Measurements from ENCODE around the gene MICA.

GRCh38 chr6:31412506-31412905, 9.1 kb downstream of the MICA start:
- TF ChIP-seq CTCF (IDR thresholded peaks at IDR 0.05) (no peak), POLR2A (IDR thresholded peaks at IDR 0.05) (no peak), EP300 (IDR thresholded peaks at IDR 0.05) (no peak)

All from suprapubic skin (tissue), 3 donors.